Measurements from ENCODE around the gene PKHD1. TPM values are rescaled to one million over a fixed set of nuclear protein-coding genes. Genes with fewer than 3 reads are reported as not detected.

Gene PKHD1
- total RNA-seq, 1 experiment from 2014 or later: not detected

DNA sequence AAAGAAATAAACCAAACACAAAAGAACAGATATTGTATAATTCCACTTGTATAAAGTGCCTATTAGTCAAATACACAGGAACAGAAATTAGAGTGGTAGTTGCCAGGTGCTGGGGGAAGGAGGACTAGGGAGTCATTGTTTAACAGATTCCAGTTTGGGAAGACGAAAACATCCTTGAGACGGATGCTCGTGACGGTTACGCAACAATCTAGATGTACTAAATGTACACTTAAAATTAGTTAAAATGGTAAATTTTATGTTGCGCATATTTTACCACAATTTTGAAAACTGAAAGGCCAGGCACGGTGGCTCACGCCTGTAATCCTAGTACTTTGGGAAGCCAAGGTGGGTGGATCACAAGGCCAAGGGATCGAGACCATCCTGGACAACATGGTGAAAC, 111.0 kb downstream of the PKHD1 start:
- CTCF ChIA-PET: interaction anchor here (0.7 kb wide), 2 partner anchors 1176 to 1321 kb away, joined by 3 read pairs; no protein-coding TSS in a partner anchor
- Mint-ChIP-seq H3K36me3 (ENCODE audit: insufficient read depth, unreplicated experiment) (no peaks in the 10 kb centered on the region), H3K27me3 (ENCODE audit: insufficient read depth, unreplicated experiment) (no peaks in the 10 kb centered on the region), H3K4me3 (ENCODE audit: unreplicated experiment) (no peak overlapping the region), H3K4me1 (ENCODE audit: insufficient read depth, unreplicated experiment) (no peaks in the 10 kb centered on the region), H3K9me3 (ENCODE audit: unreplicated experiment) (no peaks in the 10 kb centered on the region), H3K27ac (ENCODE audit: low read depth, unreplicated experiment) (no peak overlapping the region)
- no TSS peak for BruUV-seq (replicated peaks)
- POLR2A ChIA-PET: no interaction called here
- intact Hi-C loops (cut with micrococcal nuclease): no loop called here
- TF ChIP-seq CTCF (IDR thresholded peaks at IDR 0.05; ENCODE audit: unreplicated experiment): no peak
- no peak for DNase-seq (ENCODE audit: unreplicated experiment)

- no peak overlapping the region for H3K4me3 Mint-ChIP-seq (ENCODE audit: unreplicated experiment)
- H3K36me3 Mint-ChIP-seq (ENCODE audit: insufficient read depth, unreplicated experiment): no peaks in the 10 kb centered on the region
- BruUV-seq (replicated peaks): no TSS peak
- H3K4me1 Mint-ChIP-seq (ENCODE audit: insufficient read depth, unreplicated experiment): no peaks in the 10 kb centered on the region
- CTCF ChIA-PET: interaction anchor here (0.8 to 2.9 kb wide), 2 partner anchors 12 to 371 kb away, joined by 3 to 6 read pairs; no protein-coding TSS in a partner anchor
- POLR2A ChIA-PET: no interaction called here
- H3K27ac Mint-ChIP-seq (ENCODE audit: low read depth, unreplicated experiment): no peak overlapping the region
- no peak for TF ChIP-seq CTCF (IDR thresholded peaks at IDR 0.05; ENCODE audit: unreplicated experiment)
- no peaks in the 10 kb centered on the region for H3K27me3 Mint-ChIP-seq (ENCODE audit: insufficient read depth, unreplicated experiment)
- no peak for DNase-seq (ENCODE audit: unreplicated experiment)
- intact Hi-C loops (cut with micrococcal nuclease): no loop called here
- H3K9me3 Mint-ChIP-seq (ENCODE audit: unreplicated experiment): no peaks in the 10 kb centered on the region
These were observed 114.8 kb downstream of the PKHD1 start for GRCh38 chr6:51972659-51973058.

GRCh38 chr6:51968265-51968664, 119.1 kb downstream of the PKHD1 start:
- Mint-ChIP-seq H3K36me3 (ENCODE audit: insufficient read depth, unreplicated experiment) (no peaks in the 10 kb centered on the region), H3K27ac (ENCODE audit: low read depth, unreplicated experiment) (no peak overlapping the region), H3K27me3 (ENCODE audit: insufficient read depth, unreplicated experiment) (peaks cover 40% of the 10 kb centered on the region), H3K4me3 (ENCODE audit: unreplicated experiment) (no peak overlapping the region), H3K4me1 (ENCODE audit: insufficient read depth, unreplicated experiment) (no peaks in the 10 kb centered on the region), H3K9me3 (ENCODE audit: unreplicated experiment) (no peaks in the 10 kb centered on the region)
- no peak for TF ChIP-seq CTCF (IDR thresholded peaks at IDR 0.05; ENCODE audit: unreplicated experiment)
- no TSS peak for BruUV-seq (replicated peaks)
- DNase-seq (ENCODE audit: unreplicated experiment): no peak
- intact Hi-C loops (cut with micrococcal nuclease): no loop called here
- ChIA-PET POLR2A (interaction anchor here (0.7 kb wide), 1 partner anchor 403 kb away, joined by 3 read pairs; no protein-coding TSS in a partner anchor), CTCF (interaction anchor here (2.2 to 2.6 kb wide), 2 partner anchors 9 to 52 kb away, joined by 9 to 17 read pairs; no protein-coding TSS in a partner anchor)

- H3K9me3 Mint-ChIP-seq (ENCODE audit: unreplicated experiment): no peaks in the 10 kb centered on the region
- peaks cover 70% of the 10 kb centered on the region for H3K27me3 Mint-ChIP-seq (ENCODE audit: insufficient read depth, unreplicated experiment)
- CTCF ChIA-PET: interaction anchor here (0.6 kb wide), 1 partner anchor 298 kb away, joined by 3 read pairs; no protein-coding TSS in a partner anchor
- no peak overlapping the region for H3K27ac Mint-ChIP-seq (ENCODE audit: low read depth, unreplicated experiment)
- H3K36me3 Mint-ChIP-seq (ENCODE audit: insufficient read depth, unreplicated experiment): no peaks in the 10 kb centered on the region
- no peaks in the 10 kb centered on the region for H3K4me1 Mint-ChIP-seq (ENCODE audit: insufficient read depth, unreplicated experiment)
- TF ChIP-seq CTCF (IDR thresholded peaks at IDR 0.05; ENCODE audit: unreplicated experiment): no peak
- intact Hi-C loops (cut with micrococcal nuclease): no loop called here
- no peak for DNase-seq (ENCODE audit: unreplicated experiment)
- H3K4me3 Mint-ChIP-seq (ENCODE audit: unreplicated experiment): no peak overlapping the region
- BruUV-seq (replicated peaks): no TSS peak
- POLR2A ChIA-PET: no interaction called here
These were observed 122.1 kb downstream of the PKHD1 start for GRCh38 chr6:51965222-51965801.

Data from MCF 10A (cell line).